HG03378 (cell line): ENCODE measurements around the gene GSAP.
"Not testable (repeated sequence)": the region's sequence is repeated elsewhere in the genome, so short reads cannot be mapped to it uniquely, and the experiment has no call there.

Source experiments
- ATAC-seq: cut with Tn5 transposase; IDR thresholded peaks from one replicate; pipeline ENCODE4 v1.9.1; 2021; ENCODE audit warnings: mild to moderate bottlenecking, moderate library complexity; ENCODE audit not compliant: unreplicated experiment

Gene GSAP

GRCh38 chr7:77360969-77361368 lies 55.2 kb downstream of the GSAP start:
- no peak for ATAC-seq

- ATAC-seq = no peak
Measured at GRCh38 chr7:77360104-77360503, 56.0 kb downstream of the GSAP start.

- ATAC-seq = no peak
Measured at GRCh38 chr7:77359599-77359998, 56.5 kb downstream of the GSAP start.

- ATAC-seq = no peak
Measured at GRCh38 chr7:77354914-77355313, 61.2 kb downstream of the GSAP start.

GRCh38 chr7:77354484-77354883 lies 61.7 kb downstream of the GSAP start:
- no peak for ATAC-seq

GRCh38 chr7:77353911-77354310 lies 62.2 kb downstream of the GSAP start:
- ATAC-seq = no peak

- no peak for ATAC-seq
Measured at GRCh38 chr7:77353407-77353721, 62.8 kb downstream of the GSAP start.

GRCh38 chr7:77352665-77353406 lies 63.3 kb downstream of the GSAP start:
- no peak for ATAC-seq

GRCh38 chr7:77351539-77352004 lies 64.6 kb downstream of the GSAP start:
- peak; percentile 95 for ATAC-seq

GRCh38 chr7:77349141-77349540 lies 67.0 kb downstream of the GSAP start:
- no peak for ATAC-seq

- no peak for ATAC-seq
Measured at GRCh38 chr7:77348371-77348813, 67.8 kb downstream of the GSAP start.

- ATAC-seq = no peak
Measured at GRCh38 chr7:77346441-77346840, 69.7 kb downstream of the GSAP start.

GRCh38 chr7:77345426-77345825 lies 70.7 kb downstream of the GSAP start:
- ATAC-seq = not testable (repeated sequence)

- no peak for ATAC-seq
Measured at GRCh38 chr7:77339726-77340125, 76.4 kb downstream of the GSAP start.

GRCh38 chr7:77338883-77339629 lies 77.1 kb downstream of the GSAP start:
- ATAC-seq = no peak

- ATAC-seq = no peak
Measured at GRCh38 chr7:77338260-77338659, 77.9 kb downstream of the GSAP start.

GRCh38 chr7:77337456-77337990 lies 78.6 kb downstream of the GSAP start:
- no peak for ATAC-seq

GRCh38 chr7:77335581-77335980 lies 80.6 kb downstream of the GSAP start:
- ATAC-seq = no peak

- not testable (repeated sequence) for ATAC-seq
Measured at GRCh38 chr7:77334039-77334438, 82.1 kb downstream of the GSAP start.

GRCh38 chr7:77331938-77332695 lies 84.0 kb downstream of the GSAP start:
- peak; percentile 82 for ATAC-seq

- ATAC-seq = peak; percentile 73
Measured at GRCh38 chr7:77330169-77330882, 85.8 kb downstream of the GSAP start.
